Measurements from ENCODE around the gene MKI67.
A peak's percentile ranks its signal among the peaks of the same experiment; 100 is the strongest.

MKI67 gene

DNA sequence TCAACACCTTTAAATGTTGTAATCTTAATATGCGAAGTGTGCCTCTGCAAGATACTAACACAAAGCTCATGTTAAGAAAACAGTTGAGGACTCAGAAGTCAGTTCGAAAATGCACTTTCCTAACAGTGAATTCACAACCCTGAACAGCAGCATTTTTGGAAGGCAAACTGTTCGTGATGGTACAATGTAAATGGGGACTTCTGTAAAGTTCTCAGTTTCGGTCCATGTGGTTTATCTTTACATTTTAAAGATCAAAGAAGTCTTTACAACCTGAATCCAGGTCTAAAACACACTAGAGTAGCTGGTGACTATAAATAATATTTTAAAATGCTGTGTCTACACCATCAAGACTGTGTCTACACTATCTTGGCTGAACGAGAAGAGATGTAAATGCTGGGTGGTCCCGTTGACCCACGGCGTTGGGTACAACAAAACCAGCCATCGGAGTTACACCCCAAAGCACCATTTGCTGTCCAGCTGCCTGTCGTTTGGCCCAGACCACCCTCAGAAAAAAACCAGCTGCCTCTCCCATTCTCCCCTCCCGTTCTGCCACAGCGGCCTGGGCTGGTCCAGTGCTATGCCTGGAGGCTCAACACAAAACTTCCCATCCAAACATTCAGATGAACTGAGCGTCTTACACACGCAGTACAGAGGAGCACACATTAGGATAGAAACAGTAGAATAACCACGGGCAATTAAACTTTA is 42.9 kb downstream of the MKI67 start:
- DNase-seq (ENCODE audit: low read depth, low spot score): no peak

DNA sequence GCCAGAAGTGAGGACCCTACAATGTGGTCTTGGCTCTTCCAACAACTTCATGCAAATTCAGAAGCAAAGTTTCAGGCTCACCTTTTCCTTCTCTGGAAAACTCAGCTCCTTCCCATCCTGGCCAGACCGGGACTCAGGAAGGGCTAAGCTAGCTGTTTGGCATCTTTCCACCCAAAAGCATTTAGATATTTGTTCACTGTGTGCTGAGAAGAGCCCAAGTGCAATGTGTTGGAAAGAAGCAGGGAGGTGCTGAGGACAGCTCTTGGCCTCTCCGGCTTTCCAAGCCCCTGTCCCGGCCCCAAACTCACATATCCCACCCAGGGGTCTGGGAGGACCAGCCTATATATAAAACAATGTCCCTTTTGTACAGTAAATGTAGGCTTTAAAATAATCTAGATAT is 44.5 kb downstream of the MKI67 start:
- DNase-seq (ENCODE audit: low read depth, low spot score): no peak

DNA sequence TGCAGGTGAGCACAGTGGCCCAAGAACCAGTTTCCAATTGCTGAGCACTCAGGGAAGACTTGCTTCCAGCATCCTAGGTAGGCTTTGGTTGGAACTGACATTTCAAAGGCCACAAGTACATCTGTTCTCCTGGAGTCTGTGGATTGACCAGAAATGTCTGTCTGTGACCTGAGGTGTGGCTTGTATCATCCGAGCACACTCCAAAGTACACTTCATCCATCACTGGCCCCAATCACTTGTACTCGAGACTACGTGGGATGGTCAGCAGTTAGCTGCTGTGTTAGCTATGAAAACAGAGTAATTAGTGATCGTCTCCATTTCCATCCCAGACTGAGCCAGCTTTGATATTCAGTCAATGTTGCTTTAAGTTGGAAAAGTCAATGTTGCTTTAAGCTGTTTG is 45.0 kb downstream of the MKI67 start:
- no peak for DNase-seq (ENCODE audit: low read depth, low spot score)

DNA sequence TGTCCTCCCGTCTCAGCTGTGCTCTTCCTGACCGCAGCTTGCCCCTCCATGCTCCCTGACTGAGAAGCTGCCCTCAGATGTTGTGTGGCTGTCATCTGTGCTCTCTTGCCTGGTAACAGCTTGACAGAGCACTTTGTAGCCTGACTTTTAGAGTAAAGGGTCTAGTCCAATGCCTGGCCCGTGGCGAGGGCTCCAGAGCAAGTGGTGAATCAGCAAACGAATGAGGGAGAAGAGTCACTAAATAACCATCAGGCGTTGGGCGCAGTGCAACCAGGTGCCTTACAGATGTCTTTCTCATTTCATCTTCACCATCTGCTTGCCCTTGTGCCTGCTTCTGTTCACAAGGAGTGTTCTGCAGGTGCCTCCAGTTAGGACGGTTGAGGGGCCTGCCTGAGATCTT is 45.6 kb downstream of the MKI67 start:
- DNase-seq (ENCODE audit: low read depth, low spot score): no peak

DNA sequence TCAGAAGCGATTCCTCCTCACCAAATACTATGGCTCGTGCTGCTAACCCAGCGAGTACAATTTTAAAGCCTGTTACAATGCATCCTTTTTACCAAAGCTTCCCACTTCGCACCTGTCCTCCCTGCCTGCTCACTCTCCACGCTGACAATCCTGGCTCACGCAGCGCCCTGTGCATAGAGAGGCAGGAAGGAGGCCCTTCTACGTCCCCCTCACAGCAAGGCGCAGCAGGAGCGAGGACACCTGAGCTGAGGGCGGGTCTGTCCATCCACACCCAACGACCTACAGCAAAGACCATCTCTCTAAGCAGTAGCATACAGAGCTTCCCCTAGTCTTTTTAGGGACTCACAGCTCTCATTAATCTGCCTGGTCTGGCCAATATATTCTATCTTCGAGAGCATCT is 46.0 kb downstream of the MKI67 start:
- DNase-seq (ENCODE audit: low read depth, low spot score): no peak

DNA sequence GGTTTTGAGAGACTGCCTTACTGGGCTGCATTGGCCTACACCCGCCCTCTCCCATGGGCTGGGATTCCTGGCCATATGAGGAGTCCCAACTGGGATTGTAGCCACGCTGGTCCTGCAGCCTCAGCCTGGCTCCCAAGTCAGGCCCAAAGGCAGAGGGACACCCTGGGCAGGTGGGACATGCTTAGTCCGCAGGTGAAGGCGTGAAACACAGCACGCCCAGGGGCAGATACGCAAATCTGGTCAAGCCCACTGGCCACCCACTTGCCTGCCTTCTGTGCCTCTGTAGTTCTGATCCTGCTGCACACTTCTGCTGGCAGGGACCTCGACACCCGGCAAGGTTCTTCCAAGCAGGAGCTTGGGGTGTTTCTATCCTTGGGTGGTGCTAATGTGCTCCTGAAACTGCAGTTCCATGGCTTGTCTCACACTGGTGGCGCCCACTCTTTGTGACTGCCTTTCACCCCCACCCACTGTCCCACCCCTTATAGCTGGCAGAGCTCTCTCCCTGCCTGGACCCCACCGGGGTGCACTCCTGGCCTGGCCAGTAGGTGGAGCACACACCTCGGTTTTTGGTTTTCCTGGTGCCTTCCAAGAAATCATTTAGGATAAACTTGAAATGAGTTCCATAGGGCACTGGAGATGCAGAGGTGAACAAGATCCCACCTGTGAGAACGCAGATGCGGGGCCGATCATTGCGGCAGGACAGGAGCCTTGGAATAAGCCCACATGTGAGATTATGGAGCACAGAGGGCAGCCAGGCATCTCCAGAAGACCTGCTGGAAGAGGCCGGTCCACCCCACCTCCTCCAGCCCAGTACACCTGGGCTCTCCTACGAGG is 47.9 kb downstream of the MKI67 start:
- no peak for DNase-seq (ENCODE audit: low read depth, low spot score)

DNA sequence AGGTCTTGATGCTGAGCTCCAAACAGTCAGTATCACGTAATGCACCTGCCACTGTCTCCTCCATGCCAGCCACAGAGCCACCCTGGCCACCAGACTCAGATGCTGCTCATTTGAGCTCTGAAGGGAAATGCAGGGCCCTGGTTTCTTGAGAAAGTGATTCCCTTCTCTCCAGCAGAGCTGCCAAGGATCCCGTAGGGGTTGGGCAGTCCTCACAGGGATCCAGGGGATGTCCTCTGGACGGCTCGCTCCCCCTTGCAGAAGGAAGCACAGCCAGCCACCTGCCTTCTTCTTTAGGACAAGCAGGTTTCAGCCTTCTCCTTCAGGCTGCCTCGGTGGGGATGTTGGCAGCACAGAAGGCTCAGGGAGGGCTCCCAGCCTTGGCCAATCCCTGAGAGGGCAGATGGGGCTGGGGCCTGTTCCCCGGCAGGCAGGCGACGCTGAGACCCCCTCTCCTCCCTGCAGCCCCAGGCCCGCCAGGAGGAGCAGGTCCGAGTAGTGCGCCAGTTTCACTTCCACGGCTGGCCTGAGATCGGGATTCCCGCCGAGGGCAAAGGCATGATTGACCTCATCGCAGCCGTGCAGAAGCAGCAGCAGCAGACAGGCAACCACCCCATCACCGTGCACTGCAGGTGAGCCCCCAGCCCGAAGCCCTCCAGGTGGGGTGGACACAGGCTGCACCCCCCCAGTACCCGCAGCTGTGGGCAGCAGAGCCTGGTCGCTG is 48.9 kb downstream of the MKI67 start:
- no peak for DNase-seq (ENCODE audit: low read depth, low spot score)

DNA sequence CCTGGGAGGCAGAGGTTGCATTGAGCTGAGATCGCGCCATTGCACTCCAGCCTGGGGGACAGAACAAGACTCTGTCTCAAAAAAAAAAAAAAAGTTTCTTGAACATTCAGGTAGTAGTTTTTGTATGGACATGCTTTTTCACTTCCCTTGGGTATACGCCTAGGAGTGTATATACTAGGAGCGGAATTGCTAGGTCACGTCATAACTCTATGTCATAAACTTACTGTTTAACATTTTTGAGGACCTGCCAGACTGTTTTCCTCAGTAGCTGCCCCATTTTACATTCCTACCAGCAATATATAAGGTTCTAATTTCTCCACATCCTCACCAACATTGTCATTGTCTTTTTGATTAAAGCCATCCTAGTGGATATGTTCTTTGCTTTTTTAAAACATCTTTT is 51.6 kb downstream of the MKI67 start:
- no peak for DNase-seq (ENCODE audit: low read depth, low spot score)

DNA sequence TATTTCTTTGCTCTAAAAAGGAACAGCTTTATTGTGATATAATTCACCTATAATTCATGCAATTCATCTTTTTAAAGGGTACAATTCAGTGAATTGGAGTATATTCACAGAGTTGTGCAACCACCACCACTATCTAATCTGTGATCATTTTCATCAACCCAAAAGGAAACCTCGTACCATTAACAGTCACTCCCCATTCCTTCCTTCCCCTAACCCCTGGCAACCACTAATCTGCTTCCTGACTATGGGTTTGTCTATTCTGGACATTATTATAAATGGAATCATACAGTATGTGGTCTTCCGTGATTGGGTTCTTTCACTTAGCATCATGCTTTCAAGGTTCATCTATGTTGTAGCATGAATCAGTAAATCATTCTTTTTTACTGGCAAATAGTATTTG is 52.3 kb downstream of the MKI67 start:
- DNase-seq (ENCODE audit: low read depth, low spot score): no peak

DNA sequence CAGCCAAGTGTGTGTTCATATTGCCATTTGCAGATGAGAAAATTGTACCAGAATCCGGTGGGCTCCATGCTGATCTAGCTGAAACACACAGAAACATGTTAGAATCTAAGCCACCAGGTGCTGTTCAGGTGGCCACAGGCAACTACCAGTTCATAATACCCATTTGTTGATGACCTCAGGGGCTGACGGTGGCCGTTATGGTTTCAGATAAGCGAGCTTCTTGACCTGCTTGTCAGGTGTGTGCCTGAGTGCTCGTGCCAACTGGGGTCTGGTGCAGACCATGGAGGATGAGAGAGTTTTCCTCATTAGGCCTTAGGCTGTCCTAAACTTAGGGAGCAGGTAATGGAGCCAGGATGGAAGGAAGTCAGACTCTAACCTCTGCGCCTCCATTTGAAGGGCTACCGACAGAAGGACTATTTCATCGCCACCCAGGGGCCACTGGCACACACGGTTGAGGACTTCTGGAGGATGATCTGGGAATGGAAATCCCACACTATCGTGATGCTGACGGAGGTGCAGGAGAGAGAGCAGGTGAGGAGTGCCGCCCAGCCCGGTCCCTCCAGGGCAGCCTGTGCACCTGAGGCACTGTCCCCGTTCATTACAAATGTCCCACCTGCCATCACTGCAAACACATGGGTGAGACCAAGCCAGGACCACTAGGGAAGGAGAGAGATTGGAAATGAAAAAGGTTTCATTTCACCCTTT is 53.1 kb downstream of the MKI67 start:
- no peak for DNase-seq (ENCODE audit: low read depth, low spot score)

DNA sequence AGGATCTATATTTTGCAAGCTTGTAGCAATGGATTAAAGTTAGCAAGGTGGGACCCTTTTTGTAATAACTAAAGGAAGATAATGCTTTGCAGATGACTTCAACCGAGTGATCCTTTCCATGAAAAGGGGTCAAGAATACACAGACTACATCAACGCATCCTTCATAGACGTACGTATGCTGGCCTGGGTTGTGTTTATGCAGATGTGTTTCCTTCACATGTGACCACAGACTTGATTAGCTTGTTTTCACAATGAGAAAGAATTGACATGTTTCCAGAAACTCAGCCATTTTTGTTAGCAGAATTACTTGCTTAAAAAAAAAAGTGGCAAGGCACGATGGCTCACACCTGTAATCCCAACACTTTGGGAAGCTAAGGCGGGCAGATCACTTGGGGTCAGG is 54.2 kb downstream of the MKI67 start:
- no peak for DNase-seq (ENCODE audit: low read depth, low spot score)

DNA sequence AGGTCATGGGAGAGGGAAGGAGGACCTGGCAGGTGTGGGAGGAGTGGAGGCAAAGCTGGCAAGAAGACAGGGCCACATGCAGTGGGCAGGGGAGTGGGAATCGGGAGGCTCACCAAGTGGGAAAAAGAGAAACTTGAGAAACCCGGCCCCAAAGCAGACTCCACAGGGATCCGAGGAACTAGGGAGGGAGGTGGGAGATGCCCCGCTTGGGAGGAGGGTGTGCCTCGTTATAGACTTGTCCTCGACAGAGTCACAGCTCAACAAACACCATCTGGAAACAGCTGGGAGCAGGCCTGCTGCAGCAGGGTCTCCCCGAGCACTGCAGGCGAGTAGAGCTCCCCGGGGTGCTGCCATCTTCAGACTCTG is 54.8 kb downstream of the MKI67 start:
- no peak for DNase-seq (ENCODE audit: low read depth, low spot score)

DNA sequence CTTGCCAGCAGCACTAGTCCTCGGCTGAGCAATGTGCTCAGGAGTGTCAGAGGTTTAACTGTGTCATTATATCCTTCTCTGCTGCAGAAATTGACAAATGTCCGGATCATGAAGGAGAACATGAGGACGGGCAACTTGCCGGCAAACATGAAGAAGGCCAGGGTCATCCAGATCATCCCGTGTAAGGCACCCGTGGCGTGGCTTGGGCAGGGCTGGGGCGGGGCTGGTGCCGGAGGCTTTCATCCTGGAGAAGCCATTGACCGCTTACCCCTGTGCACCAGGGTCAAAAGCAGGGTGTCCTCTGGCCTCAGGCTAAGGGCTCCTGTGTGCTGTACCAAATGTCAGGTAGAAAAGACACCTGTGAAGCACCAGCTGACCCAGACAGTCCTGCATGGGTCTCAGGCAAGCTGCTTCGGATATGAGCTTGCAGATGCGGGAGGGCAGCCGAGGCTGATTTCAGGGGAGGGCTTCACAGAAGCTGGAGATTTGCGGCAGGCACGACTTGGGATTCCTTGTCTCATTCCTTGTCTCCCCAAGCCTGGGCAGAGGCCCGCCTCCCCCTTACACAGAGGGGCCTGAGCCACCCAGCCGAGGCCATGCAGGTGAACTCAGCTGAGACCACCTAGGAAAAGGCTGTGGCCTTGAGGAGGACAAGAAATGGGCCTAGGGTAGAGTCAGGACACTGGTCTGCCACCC is 55.4 kb downstream of the MKI67 start:
- DNase-seq (ENCODE audit: low read depth, low spot score): no peak

DNA sequence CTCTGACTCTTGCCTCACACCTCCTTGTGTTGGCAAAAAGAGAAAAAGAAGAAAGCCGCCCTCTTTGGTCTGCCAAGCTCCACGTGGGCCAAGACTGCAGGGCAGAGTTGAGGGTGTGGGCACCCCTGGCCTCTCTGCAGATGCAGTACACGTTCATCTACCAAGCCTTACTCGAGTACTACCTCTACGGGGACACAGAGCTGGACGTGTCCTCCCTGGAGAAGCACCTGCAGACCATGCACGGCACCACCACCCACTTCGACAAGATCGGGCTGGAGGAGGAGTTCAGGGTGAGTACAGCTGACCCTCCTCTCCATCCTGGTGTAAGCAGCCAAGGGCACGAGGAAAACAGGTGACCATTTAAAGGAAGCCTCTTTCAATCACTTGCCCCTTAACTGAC is 56.1 kb downstream of the MKI67 start:
- no peak for DNase-seq (ENCODE audit: low read depth, low spot score)

DNA sequence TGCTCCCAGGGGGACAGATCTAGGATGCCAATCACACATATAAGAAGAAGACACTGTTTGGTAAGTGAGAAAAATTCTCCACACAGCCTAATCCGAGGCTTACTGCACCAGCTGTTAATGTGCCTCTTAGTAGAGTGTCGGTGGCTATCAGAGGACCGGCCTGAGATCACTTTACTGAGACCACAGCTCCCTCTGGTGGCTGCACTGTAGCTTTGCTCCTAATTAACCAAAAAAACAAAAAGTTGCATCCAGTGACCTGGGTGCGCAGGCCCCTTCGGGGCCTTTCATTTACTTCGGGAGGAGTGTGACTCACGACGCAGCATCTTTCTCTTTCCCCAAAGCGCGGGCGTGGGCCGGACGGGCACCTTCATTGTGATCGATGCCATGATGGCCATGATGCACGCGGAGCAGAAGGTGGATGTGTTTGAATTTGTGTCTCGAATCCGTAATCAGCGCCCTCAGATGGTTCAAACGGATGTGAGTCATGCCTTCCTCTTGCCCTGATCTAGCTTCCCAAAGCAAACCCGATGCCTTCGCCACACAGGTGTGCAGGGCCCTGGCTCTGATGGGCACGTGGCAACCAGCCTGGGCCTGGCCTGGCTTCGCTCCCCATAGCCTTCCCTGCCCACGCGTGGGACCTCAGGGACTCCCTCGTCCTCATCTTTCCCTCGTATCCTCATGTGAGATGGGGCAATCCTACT is 56.7 kb downstream of the MKI67 start:
- DNase-seq (ENCODE audit: low read depth, low spot score): peak; percentile 66

DNA sequence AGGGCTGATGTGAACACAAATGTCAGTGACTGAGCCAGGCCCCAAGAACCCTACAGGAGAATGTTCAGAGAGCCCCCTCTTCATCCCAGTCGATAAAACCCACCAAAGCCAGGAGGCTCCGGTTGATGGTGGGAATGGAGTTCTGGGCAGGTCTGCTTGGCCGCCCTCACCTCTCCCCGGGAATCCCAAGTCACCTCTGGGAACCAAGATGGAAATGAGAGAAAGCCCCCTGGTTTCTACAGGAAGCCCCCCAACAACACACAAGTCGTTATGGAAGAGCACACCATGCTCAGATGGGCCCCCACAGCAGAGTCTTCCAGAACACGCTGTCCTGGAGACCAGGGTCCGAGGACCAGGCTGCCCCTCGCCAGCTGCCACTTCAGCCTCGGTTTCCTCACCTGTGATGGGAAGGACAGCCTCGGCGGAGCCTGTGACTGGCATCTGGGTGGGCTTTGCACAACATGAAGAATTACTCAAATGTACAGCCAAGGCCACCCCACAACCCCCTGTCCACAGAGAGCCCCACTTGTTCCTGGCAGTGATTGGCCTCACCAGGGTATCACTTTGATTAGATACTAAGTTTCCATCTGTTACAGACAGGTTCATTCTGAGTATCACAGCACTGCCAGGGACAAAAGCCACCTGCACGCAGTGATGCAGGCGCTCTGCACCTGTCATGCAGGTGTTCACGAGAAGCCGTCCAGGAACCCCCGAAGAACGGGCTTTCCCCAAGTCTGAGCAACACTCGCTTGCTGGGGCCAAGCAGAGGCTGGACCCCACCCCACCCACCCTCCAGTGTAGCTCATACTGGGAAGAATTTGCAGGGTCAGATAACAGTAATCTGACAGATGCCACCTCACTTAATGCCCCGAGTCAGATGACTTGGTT is 57.6 kb downstream of the MKI67 start:
- DNase-seq (ENCODE audit: low read depth, low spot score): no peak

DNA sequence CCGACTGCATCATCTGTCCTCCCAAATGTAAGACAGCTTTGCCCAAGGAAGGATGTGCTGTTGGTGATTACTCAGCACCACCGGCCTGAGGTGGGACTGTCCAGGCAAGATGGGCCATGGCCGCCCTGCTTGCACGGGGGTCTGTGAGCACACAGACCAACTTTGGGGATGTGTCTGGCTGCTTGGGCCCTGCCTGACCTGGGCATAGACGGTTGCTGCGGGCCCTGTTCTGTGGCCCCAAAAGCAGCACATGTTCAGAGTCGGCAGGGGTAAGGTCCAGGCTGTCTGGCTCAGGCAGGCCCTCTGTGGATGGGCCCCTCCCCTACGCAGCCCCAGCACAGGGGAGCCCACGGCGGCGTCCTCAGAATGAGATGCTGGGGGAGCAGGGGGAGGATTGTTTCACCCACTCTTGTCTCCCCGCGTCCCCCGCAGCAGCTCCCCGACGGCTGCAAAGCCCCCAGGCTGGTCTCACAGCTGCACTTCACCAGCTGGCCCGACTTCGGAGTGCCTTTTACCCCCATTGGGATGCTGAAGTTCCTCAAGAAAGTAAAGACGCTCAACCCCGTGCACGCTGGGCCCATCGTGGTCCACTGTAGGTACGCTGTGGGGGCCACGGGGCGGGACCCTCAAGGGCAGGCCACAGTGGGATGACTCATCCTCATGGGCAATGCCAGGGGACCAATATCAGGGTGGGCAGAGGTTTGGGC is 58.4 kb downstream of the MKI67 start:
- DNase-seq (ENCODE audit: low read depth, low spot score): no peak

DNA sequence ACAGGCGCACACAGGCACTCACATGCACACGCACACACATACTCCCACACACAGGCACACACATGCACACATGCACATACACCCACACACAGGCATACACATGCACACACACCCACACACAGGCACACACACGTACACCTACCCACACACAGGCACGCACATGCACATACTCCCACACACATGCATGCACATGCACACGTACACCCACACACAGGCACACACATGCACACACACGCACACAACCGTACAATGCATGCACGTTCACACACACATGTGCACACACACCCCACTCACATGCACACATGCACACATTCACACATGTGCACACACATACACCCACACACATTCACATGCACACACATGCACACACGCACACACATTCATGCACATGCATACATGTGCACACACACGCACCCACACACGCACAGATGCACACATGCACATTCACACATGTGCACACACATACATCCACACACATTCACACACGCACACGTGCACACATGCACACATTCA is 59.3 kb downstream of the MKI67 start:
- no peak for DNase-seq (ENCODE audit: low read depth, low spot score)
